GM12873 (cell line): ENCODE results near the gene OR52R1.

Source experiments
- CTCF ChIP-seq: IDR thresholded peaks from 2 replicates; pipeline ENCODE4 v1.5.1; 2012; ENCODE audit warnings: low read depth, mild to moderate bottlenecking, moderate library complexity, low read length, control low read depth; ENCODE audit not compliant: insufficient read depth; ENCODE audit errors: missing control alignments

OR52R1 gene

GRCh38 chr11:4769838-4770237, 34.3 kb downstream of the OR52R1 start, which contains the start of gene OR51F1:
Gene OR51F1 (minus strand): TSS chr11:4769938. CDS start chr11:4769938, 0 bp downstream.
- no peak for TF ChIP-seq CTCF

GRCh38 chr11:4768094-4768493, 36.1 kb downstream of the OR52R1 start:
- no peak for TF ChIP-seq CTCF

- no peak for TF ChIP-seq CTCF
Observed at GRCh38 chr11:4766420-4767043, 37.6 kb downstream of the OR52R1 start.

- TF ChIP-seq CTCF = no peak
Observed at GRCh38 chr11:4763096-4763495, 41.1 kb downstream of the OR52R1 start.
